Cerebellar nuclear complex (tissue), 1 donor: ENCODE results near the gene COLEC12.

ENCODE experiments used
- DNase-seq, 2 experiments: peaks; one replicate each; lab custom pipeline; 2025; lab: John Stamatoyannopoulos, UW

Gene COLEC12

GRCh38 chr18:474416-474815 lies 26.1 kb downstream of the COLEC12 start:
- no peak for DNase-seq

GRCh38 chr18:473802-474201 lies 26.7 kb downstream of the COLEC12 start:
- DNase-seq: no peak

- no peak for DNase-seq
These were observed 28.8 kb downstream of the COLEC12 start for GRCh38 chr18:471716-472115.

- DNase-seq: no peak
These were observed 29.6 kb downstream of the COLEC12 start for GRCh38 chr18:470661-471501.

- DNase-seq: no peak
These were observed 31.3 kb downstream of the COLEC12 start for GRCh38 chr18:468955-469790.

GRCh38 chr18:463827-464541 lies 36.5 kb downstream of the COLEC12 start:
- no peak for DNase-seq

GRCh38 chr18:463403-463802 lies 37.1 kb downstream of the COLEC12 start:
- DNase-seq: no peak

- DNase-seq: no peak
These were observed 38.7 kb downstream of the COLEC12 start for GRCh38 chr18:461762-462161.

- DNase-seq: no peak
These were observed 39.7 kb downstream of the COLEC12 start for GRCh38 chr18:460791-461190.

- no peak for DNase-seq
These were observed 40.5 kb downstream of the COLEC12 start for GRCh38 chr18:459814-460593.

GRCh38 chr18:457521-458412 lies 42.7 kb downstream of the COLEC12 start:
- no peak for DNase-seq

GRCh38 chr18:457140-457519 lies 43.4 kb downstream of the COLEC12 start:
- no peak for DNase-seq

- DNase-seq: no peak
These were observed 44.0 kb downstream of the COLEC12 start for GRCh38 chr18:456361-457139.

- no peak for DNase-seq
These were observed 47.1 kb downstream of the COLEC12 start for GRCh38 chr18:453400-453799.

GRCh38 chr18:452816-453215 lies 47.7 kb downstream of the COLEC12 start:
- DNase-seq: no peak

GRCh38 chr18:449374-449773 lies 51.1 kb downstream of the COLEC12 start:
- no peak for DNase-seq

- no peak for DNase-seq
These were observed 52.2 kb downstream of the COLEC12 start for GRCh38 chr18:448116-448790.

- no peak for DNase-seq
These were observed 53.5 kb downstream of the COLEC12 start for GRCh38 chr18:446941-447560.

GRCh38 chr18:445055-445454 lies 55.4 kb downstream of the COLEC12 start:
- DNase-seq: no peak
